NCI-H1105 treated with DMSO at 0.1 percent for 48 hours (cell line): ENCODE data around the gene PSMB7.

Source experiments
- DNase-seq: peaks from one replicate; lab custom pipeline; 2025; lab: John Stamatoyannopoulos, UW

Gene PSMB7

GRCh38 chr9:124357721-124358361, 57.4 kb downstream of the PSMB7 start:
- DNase-seq: no peak

- no peak for DNase-seq
Measured at GRCh38 chr9:124356745-124357390, 58.4 kb downstream of the PSMB7 start.

GRCh38 chr9:124355941-124356744, 59.1 kb downstream of the PSMB7 start:
- no peak for DNase-seq

- DNase-seq: no peak
Measured at GRCh38 chr9:124355039-124355940, 60.0 kb downstream of the PSMB7 start.

GRCh38 chr9:124354346-124355038, 60.8 kb downstream of the PSMB7 start:
- no peak for DNase-seq

- DNase-seq: no peak
Measured at GRCh38 chr9:124353811-124354274, 61.4 kb downstream of the PSMB7 start.

- no peak for DNase-seq
Measured at GRCh38 chr9:124353166-124353768, 62.0 kb downstream of the PSMB7 start.

- no peak for DNase-seq
Measured at GRCh38 chr9:124352616-124353015, 62.6 kb downstream of the PSMB7 start.

GRCh38 chr9:124351672-124352468, 63.4 kb downstream of the PSMB7 start:
- DNase-seq: no peak

GRCh38 chr9:124350494-124351263, 64.6 kb downstream of the PSMB7 start:
- no peak for DNase-seq

GRCh38 chr9:124349675-124350493, 65.4 kb downstream of the PSMB7 start:
- DNase-seq: no peak

- no peak for DNase-seq
Measured at GRCh38 chr9:124349267-124349666, 66.0 kb downstream of the PSMB7 start.

GRCh38 chr9:124348831-124349230, 66.4 kb downstream of the PSMB7 start:
- DNase-seq: no peak

GRCh38 chr9:124348363-124348762, 66.9 kb downstream of the PSMB7 start:
- no peak for DNase-seq

GRCh38 chr9:124347968-124348358, 67.3 kb downstream of the PSMB7 start:
- DNase-seq: no peak

GRCh38 chr9:124347206-124347967, 67.9 kb downstream of the PSMB7 start:
- DNase-seq: no peak

GRCh38 chr9:124346347-124347163, 68.7 kb downstream of the PSMB7 start:
- no peak for DNase-seq
